Measurements from ENCODE around the gene GPATCH1.
A peak's percentile ranks its signal among the peaks of the same experiment; 100 is the strongest.
"Not testable (repeated sequence)": the region's sequence is repeated elsewhere in the genome, so short reads cannot be mapped to it uniquely, and the experiment has no call there.

The GPATCH1 gene

DNA sequence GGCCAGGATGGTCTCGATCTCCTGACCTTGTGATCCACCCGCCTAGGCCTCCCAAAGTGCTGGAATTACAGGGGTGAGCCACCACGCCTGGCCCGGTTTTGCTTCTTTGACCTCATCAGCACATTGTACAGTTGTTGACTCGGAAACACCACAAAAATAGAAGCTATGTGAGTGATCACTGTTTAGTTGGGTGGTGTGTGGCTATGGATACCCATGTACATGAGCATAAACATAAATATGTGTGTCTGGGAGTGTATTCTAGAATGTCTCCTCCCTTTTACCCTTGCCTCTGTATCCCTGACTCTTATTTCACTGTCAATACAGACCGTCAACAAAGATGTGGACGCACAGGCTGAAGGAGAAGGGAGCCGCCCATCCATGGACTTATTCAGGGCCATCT, 36.5 kb downstream of the GPATCH1 start:
- DNase-seq = no peak

DNA sequence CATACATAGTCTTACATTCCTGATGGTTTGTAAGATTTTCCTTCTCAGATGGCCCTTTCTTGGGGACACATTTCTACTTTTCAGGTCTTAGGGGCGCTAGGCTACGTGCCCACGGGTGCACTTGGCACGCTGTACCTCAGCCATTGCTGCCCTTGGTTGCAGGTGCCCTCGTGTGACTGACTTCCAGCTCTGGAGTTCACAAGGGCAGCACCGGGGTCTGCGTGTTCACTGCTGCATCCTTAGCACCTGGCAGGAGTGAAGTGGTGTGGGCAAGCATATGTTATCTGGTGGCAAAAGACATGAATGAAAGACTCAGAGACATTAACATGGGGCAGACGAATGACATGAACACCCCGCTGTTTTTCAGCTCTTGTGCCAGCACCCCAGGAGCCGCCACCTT, 37.7 kb downstream of the GPATCH1 start:
- DNase-seq = no peak

DNA sequence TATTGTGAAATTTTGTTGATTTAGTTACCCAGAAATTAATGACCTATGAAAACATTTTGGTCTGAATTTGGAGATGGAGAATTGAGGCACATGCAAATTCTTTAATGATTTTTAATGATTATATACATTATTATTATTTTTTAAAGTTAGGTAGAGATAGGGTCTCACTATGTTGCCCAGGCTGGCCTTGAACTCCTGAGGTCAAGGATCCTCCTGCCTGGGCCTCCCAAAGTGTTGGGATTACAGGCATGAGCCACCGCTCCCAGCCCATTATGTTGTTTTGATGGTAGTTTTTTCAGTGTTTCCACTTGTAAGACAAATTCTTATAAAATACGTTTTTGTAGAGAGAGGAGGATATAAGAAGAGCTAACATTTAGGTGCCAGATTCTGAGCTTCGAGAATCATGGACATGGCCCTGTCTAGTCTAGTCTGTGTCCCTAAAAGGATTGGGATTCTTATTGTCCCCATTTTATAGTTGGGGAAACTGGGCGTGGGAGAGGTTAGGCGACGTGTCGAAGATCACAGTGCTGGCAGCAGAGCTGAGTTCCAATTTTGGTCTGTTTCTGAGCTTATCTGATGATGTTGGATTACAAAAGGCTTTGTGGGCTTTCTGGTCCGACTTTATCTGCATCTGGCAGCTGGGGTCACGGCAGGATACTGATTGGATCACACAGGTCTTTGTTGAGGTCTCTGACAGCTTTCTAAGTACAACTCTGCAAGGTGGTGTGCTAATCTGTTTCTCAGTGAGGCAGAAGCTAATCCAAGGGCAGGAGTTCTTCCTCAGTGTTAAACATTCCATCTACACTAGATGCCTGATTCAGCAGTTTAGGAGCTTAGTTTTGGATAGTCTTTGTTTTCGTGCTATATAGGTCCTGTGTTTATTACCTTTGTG, 43.5 kb downstream of the GPATCH1 start:
- DNase-seq = no peak

DNA sequence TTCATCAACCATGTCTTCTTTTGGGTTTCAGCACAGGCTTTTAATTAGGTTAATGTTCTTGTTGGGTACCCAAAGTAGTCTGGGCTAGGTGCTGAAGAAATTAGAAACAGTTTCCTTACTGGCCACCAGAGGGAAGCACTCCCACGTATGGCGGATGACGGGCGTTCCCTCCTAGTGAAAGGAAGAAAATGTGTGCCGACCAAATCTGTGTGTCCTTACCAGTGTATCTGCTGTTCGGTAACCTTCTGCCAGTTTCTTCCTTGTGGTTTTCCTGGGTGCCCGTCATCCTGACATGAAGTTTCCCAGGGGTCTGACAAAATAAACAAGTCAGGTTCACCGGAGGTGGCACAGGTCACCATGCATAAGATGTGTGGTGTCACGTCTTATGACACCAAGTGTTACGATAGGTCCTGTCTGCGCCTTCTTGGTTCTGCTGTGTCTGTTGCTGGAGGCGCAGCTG, 45.0 kb downstream of the GPATCH1 start:
- peak; percentile 53 for DNase-seq

DNA sequence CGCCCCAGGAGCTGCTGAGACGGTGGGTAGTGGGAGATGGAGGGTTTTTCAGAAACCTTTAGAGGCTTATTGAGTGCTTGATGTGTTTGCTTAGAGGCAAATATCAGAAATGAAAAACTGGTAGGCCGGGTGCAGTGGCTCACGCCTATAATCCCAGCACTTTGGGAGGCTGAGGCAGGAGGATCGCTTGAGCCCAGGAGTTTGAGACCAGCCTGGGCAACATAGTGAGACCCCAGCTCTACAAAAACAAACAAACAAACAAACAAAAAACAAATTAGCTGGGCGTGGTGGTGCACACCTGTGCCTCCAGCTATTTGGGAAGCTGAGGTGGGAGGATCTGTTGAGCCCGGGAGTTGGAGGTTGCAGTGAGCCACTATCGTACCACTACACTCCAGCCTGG, 45.7 kb downstream of the GPATCH1 start:
- DNase-seq = not testable (repeated sequence)

DNA sequence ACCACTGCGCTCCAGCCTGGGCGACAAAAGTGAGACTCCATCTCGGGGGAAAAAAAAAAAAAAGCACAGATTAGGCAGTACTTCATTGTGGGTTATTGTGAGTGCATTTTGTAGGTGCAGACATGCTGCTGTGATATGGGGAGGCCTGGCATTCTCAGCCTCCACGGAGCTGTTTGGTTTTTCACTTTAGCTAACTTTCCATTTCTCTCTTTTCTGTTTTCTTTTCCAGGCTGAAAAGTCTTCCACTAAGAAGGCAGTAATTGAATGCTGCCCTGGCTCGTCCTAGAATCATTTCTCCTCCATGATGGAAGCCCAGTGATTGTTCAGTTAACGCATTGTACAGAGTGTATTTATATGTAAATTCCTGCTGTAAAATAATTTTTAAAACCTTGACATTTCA, 48.9 kb downstream of the GPATCH1 start:
- no peak for DNase-seq

DNA sequence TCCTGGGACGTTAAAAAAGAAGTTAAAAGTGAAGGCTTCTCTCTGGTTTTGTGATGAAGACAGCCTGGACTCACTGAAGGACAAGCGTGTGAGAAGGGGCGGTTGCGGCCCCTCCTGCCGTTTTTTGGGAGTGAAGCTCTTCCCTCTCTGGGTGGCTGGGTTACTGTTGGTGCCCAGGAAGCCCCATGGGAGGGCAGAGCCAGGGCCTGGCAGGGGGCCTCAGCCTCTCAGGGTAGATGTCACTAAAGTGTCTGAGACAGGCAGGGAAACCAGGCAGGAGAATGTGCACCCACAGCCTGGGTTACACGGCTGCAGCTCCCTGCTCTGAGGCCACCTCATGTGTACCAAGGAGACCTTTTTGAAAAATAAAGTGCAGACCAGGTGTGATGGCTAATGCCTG, 49.5 kb downstream of the GPATCH1 start:
- no peak for DNase-seq

DNA sequence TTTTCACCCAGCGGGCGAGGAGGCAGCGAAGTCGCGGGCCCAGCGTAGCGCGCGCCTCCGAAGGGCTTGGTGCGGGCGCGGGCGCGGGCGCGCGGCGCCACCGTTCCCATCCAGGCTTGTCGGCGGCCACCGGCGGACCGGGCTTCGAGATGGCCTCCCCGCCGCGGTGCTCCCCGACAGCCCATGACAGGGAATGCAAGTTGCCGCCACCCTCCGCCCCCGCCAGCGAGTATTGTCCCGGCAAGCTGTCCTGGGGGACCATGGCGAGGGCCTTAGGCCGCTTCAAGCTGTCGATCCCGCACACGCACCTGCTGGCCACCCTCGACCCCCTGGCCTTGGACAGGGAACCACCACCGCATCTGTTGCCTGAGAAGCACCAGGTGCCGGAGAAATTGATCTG, 51.0 kb downstream of the GPATCH1 start, which contains the start of gene WDR88:
Gene WDR88, plus strand, starts transcription at position 94 of the 400 bp plus-strand sequence. Its CDS starts 56 bp downstream, at position 150.
- no peak for DNase-seq

DNA sequence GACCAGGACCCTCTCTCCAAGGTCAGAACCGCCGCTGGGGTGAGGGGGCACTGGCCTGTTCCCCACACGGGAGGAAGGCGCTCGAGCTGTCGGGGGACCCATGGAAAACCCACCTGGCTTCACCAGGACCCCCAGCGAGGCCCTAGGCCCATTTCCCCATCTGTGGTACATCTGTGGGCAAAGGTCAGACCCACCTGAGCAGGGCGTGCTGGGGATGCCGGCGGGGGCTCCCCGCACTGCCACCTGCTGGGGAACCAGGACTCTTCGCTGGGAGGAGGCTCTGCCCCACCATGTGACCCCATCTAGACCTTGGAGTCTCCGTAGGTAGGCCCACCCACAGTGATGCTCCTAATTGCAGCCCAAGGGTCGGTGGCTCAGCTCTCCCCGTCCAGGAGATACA, 51.4 kb downstream of the GPATCH1 start:
- DNase-seq = no peak

DNA sequence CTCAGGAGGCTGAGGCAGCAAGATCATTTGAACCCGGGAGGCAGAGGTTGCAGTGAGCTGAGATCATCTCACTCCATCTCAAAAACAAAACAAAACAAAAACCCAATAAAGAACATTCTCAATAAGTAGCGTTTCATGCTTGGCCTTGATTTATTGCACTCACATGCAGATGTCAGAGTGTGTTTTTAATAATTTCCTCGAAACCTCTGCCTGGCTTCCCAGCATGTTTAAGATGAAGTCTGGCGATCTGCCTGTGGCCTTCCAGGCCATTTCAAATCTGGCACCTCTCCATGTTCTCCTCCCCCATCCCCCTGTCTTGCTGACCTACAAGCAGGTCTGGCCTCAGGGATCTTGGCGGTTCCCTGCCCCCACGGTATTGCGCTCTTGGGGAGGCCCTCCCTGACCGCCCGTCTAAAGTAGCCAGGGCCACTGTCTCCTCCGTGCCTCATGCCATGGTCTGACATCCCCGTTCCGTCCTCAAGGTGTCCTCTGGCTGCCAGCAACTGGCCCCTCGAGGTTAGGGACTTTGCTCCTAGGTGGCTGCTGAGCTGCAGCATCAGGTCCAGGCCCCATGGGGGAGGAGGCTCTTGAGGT, 52.6 kb downstream of the GPATCH1 start:
- DNase-seq = no peak

DNA sequence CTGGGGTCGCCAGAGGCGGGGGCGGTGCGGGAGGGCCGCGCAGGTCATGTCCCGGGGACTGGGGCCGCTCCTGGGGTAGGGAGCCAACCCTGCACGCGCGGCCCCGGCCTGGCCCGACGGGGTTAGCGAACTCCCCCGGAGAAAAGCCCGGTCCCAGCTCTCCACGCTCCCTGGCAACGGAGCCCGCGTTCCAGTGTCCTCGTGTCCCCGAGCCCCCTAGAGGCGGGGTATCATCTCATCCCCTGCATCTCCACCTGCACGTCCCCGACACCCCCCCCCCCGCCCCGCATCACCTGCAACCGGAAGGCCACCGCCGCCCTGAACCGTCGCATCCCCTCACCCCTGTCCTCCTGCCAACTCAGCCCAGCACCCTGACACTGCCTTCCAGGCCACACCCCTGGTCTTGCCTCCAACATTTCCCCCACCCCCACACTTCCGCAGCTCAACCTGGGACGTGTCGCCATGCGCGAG, 53.6 kb downstream of the GPATCH1 start:
- no peak for DNase-seq

DNA sequence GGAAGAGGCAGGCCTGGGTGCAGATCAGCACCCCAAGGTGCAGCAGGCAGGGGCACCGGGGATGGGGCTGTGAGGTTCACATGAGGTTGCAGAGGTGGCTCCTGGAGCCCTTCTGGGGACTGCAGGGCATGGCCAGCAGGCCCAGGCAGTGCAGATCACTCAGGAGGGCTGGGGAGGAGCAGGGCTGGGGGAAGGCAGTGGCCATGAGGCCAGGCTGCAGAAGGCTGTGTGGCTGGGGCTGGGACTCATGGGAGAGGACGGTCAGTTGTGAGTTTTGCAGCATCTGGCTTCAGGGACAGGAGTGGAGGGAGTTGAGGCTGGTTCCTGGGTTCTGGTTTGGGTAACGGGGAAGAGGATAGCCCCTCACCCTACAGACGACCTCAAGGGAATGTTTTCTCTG, 58.2 kb downstream of the GPATCH1 start:
- no peak for DNase-seq

DNA sequence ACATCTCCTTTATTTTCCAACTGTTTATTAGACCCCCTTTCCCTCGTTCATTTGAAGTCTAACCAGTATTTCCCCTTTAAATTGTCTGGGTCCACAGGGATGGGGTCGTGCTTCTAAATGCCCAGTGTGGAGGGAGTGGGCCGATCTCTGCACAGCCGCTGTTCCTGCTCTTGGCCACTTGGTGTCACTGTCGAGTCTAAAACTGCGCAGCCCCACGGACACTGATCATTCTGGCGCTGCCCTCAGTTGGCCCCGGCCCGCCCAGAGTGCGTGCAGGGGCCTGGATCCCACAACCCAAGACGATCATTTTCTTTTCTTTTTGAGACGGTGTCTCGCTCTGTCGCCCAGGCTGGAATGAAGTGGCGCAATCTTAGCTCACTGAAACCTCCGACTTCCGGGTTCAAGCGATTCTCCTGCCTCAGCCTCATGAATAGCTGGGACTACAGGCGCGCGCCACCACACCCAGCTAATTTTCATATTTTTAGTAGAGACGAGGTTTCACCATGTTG, 63.0 kb downstream of the GPATCH1 start:
- DNase-seq = peak; percentile 68

DNA sequence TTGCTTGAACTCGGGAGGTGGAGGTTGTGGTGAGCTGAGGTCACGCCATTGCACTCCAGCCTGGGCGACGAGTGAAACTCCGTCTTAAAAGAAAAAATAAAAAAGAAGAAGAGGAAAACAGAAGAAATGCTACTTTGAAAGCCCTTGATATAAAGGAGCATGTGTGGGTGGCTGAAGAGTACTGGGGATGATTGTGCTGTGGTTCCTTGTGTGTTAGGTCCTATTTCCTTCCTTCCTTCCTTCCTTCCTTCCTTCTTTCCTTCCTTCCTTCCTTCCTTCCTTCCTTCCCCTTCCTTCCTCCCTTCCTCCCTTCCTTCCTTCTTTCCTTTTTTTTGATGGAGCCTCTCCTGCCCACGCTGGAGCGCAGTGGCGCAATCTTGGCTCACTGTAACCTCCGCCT, 65.2 kb downstream of the GPATCH1 start:
- DNase-seq = no peak

DNA sequence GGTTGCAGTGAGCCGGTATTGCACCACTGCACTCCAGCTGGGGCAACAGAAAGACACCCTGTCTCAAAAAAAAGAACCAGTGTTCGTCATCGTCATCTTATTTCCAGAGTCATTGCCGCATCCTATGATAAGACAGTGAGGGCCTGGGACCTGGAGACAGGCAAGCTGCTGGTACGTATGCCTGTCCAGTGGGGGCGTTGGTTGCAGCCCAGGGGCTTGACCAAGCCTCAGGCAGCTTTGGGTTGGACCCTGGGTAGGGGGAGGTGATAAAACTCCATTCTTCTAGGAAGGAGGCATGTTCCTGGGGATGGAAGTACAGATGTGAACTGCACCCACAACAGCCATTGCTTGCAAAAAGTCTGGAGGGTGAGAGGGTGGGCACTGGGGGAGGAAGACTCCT, 66.6 kb downstream of the GPATCH1 start:
- DNase-seq = no peak

DNA sequence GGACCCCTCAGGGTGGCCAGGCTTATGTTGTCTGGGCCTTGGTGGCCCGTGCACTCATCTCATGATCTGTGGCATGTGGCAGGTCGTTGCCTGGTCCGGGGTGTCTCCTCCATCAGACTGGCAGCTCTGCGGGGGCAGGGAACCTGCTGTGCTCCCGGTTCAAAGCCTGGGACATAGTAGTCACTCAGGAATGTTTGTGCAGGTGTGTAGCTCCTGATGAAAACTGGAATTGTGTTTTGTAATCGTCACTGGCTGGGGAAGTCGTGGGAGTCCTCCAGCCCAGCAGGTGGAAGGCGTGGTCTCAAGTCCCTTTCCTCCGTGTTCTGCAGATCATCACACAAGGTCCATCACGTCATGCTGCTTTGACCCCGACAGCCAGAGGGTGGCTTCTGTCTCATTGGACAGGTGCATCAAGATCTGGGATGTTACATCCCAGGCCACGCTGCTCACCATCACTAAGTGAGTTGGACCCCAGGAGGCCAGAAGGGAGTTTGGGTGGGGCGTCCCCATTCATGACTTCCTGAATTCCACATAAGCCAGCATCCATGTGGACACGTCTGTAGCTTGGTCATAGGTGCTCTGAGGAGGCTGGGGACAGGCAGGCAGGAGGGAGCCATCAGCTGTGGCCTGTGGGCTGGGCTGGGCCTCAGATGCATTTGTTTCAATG, 70.0 kb downstream of the GPATCH1 start:
- DNase-seq = no peak

DNA sequence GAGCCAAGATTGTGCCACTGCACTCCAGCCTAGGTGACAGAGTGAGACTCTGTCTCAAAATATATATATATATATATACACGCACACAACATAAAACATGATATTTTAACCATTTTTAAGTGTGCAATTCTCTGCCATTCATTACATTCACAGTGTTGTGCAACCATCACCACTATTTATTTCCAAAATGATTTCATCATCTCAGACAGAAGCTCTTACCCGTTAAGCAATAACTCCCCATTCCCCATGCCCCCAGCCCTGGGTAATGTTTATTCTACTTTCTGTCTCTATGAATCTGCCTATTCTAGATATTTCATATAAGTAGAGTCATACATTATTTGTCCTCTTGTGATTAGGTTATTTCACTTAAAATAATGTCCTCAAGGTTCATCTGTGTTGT, 71.2 kb downstream of the GPATCH1 start:
- DNase-seq = no peak

DNA sequence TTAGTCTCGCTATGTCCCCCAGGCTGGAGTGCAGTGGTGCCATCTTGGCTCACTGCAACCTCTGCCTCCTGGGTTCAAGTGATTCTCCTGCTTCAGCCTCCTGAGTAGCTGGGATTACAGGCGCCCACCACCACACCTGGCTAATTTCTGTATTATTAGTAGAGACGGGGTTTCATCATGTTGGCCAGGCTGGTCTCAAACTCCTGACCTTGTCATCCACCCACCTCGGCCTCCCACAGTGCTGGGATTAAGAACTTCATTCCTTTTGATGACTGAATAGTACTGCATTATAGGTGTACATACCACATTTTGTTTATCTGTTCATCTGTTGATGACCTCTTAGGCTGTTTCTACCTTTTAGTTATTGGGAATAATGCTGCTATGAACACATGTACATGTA, 71.6 kb downstream of the GPATCH1 start:
- not testable (repeated sequence) for DNase-seq

DNA sequence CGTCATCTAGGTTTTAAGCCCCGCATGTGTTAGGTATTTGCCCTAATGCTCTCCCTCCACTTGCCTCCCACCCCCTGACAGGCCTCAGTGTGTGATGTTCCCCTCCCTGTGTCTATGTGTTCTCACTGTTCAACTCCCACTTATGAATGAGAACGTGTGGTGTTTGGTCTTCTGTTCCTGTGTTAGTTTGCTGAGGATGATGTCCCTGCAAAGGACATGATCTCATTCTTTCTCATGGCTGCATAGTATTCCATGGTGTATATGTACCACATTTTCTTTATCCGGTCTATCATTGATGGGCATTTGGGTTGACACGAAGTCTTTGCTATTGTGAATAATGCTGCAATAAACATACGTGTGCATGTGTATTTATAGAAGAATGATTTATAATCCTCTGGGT, 73.3 kb downstream of the GPATCH1 start:
- DNase-seq = not testable (repeated sequence)

DNA sequence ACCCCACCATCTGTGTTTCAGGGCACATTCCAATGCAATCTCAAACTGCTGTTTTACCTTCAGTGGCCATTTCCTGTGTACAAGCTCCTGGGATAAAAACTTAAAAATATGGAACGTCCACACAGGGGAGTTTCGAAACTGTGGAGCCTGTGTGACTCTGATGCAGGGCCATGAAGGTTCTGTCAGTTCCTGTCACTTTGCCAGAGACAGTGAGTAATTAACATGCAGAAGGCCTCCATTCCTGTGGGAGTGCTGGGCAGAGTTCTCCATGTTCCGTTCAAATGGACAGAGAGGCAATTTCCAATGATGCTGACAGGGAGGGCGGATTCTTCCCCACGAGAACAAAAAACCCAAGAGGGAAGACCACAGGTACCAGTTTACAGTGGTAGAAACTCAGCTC, 75.4 kb downstream of the GPATCH1 start:
- DNase-seq = no peak

DNA sequence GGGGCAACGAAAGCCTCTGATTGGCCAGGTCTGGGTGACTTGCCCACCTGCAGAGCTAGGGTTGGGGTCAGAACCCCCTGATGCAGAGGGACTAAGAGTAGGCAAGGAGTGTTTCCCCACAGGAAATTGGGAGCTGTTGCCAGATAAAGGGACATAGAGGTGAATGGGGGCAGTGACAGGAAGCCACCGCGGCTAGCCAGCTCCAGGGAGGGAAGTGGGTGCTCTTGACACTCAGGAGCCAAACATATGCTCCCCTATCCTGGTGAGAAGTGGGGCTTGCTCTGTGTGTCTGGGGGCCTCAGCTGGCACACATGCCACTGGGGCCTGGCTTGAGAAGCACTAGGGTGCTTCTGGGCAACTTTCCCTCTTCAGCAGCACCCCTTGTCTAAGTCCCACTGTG, 76.9 kb downstream of the GPATCH1 start:
- DNase-seq = no peak

DNA sequence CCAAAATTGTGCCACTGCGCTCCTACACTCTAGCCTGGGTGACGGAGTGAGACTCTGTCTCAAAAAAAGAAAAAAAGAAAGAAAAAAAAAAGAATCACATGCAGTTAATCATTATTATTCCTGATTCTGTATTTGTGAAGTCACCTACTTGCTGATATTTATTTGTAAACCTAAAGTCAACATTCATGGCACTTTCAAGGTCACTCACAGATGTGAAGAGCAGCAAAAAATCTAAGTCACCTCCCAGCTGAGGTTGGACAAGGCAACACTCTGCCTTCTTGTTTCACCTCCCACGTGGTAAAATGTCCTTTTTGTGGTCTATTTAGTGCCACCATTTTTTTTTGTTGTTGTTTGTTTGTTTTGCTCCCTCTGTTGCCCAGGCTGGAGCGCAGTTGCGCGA, 77.4 kb downstream of the GPATCH1 start:
- DNase-seq = no peak

DNA sequence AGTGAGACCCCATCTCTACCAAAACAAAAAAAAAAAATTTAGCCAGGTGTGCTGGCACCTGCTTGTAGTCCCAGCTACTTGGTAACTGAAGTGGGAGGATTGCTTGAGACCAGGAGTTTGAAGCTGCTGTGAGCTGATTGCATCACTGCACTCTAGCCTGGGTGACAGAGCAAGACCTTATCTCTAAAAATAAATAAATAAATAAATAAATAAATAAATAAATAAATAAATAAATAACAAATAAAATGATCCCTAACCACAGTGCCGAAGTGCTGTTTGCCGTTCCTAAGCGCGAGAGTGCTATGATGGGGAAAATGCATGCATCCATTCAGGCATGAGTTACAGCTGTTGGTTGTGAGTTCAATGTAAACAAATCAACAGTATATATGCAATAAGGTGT, 78.2 kb downstream of the GPATCH1 start:
- no peak for DNase-seq

All from right hindlimb (tissue), 1 donor.